Glomerular visceral epithelial cell (primary cell): ENCODE results near the gene TRIM14.
"Not testable (repeated sequence)": the region's sequence is repeated elsewhere in the genome, so short reads cannot be mapped to it uniquely, and the experiment has no call there.

Experiments
- DNase-seq: peaks from one replicate; pipeline ENCODE4 v3.0.0-alpha.2; 2016; ENCODE audit errors: extremely low spot score

The TRIM14 gene

GRCh38 chr9:98049288-98050072 is 69.5 kb downstream of the TRIM14 start:
- DNase-seq = no peak

GRCh38 chr9:98047002-98047401 is 72.0 kb downstream of the TRIM14 start:
- no peak for DNase-seq

- DNase-seq = no peak
These were observed 72.9 kb downstream of the TRIM14 start for GRCh38 chr9:98046180-98046543.

GRCh38 chr9:98045234-98046179 is 73.5 kb downstream of the TRIM14 start:
- DNase-seq = no peak

GRCh38 chr9:98043915-98044314 is 75.1 kb downstream of the TRIM14 start:
- DNase-seq = no peak

- DNase-seq = no peak
These were observed 78.8 kb downstream of the TRIM14 start for GRCh38 chr9:98040212-98040611.

GRCh38 chr9:98039607-98040017 is 79.4 kb downstream of the TRIM14 start:
- DNase-seq = peak; percentile 37

GRCh38 chr9:98038958-98039357 is 80.1 kb downstream of the TRIM14 start:
- no peak for DNase-seq

GRCh38 chr9:98037357-98037756 is 81.7 kb downstream of the TRIM14 start:
- no peak for DNase-seq

- peak; percentile 54 for DNase-seq
These were observed 84.2 kb downstream of the TRIM14 start for GRCh38 chr9:98034593-98035546.

- DNase-seq = peak; percentile 48
These were observed 87.1 kb downstream of the TRIM14 start for GRCh38 chr9:98031935-98032334.

GRCh38 chr9:98031169-98031568 is 87.9 kb downstream of the TRIM14 start:
- DNase-seq = no peak

GRCh38 chr9:98024702-98025101 is 94.3 kb downstream of the TRIM14 start:
- DNase-seq = no peak

GRCh38 chr9:98022447-98022846 is 96.6 kb downstream of the TRIM14 start:
- peak; percentile 57 for DNase-seq

GRCh38 chr9:98021306-98022040 is 97.5 kb downstream of the TRIM14 start:
- DNase-seq = no peak

GRCh38 chr9:98020476-98021145 is 98.4 kb downstream of the TRIM14 start:
- no peak for DNase-seq

GRCh38 chr9:98019869-98020268 is 99.2 kb downstream of the TRIM14 start:
- DNase-seq = not testable (repeated sequence)
